Ovary (tissue), 3 donors: ENCODE data around the gene MPP4.

Experiments
- POLR2A ChIP-seq: fragments of 450-650 bp; IDR thresholded peaks from one replicate; pipeline ENCODE4 v1.6.1; 2017; ENCODE audit warnings: antibody characterized with exemption, mild to moderate bottlenecking, moderate library complexity
- TF ChIP-seq, protein P1 (sequence below), 3 donors: fragments of 450-650 bp in 2 of 3; fragments of 200-600 bp in 1 of 3; IDR thresholded peaks; one replicate each; pipeline versions ENCODE4 v1.5.1 to v1.8.0; 2016 to 2022; ENCODE audit warnings: antibody characterized with exemption in 3 of 3, mild to moderate bottlenecking in 1 of 3
- donor health status: DM: no; HTN: no; CAD: no.

DNA sequence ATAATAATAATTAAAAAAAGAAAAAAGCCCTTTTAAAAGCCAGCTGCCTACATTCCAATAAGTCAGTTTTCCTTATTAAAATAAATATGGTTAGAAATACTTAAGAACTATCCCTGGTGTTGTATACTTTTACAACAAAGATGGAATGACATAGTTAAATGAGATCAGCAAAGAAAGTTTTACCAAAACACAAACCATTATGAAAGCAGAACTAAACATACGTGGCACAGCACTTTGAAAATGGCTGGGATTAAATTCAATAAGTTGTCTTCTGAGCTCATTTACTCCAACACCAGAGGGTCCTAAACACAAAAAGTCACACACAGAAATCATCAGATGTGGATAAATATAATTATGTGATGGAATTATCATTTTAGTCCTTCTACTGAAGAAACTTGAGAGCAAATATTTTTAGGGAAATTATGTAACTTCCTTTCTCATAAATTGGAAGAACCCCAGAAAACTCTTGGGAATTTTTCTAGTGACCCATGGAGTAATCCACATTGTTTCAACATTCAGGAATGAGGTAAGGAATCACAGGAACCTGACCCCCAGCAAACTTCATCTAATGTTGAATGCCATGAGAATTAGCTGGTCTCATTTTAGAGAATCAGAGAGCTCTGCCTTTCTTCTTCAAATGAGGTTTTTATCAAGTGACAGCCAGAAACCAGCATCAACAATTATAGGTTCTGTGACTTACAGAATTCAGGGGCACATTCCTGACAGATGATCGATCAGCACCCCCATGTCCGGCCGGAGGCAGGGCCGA is 43.6 kb downstream of the MPP4 start:
- no peak for TF ChIP-seq POLR2A
- TF ChIP-seq, protein P1, sequence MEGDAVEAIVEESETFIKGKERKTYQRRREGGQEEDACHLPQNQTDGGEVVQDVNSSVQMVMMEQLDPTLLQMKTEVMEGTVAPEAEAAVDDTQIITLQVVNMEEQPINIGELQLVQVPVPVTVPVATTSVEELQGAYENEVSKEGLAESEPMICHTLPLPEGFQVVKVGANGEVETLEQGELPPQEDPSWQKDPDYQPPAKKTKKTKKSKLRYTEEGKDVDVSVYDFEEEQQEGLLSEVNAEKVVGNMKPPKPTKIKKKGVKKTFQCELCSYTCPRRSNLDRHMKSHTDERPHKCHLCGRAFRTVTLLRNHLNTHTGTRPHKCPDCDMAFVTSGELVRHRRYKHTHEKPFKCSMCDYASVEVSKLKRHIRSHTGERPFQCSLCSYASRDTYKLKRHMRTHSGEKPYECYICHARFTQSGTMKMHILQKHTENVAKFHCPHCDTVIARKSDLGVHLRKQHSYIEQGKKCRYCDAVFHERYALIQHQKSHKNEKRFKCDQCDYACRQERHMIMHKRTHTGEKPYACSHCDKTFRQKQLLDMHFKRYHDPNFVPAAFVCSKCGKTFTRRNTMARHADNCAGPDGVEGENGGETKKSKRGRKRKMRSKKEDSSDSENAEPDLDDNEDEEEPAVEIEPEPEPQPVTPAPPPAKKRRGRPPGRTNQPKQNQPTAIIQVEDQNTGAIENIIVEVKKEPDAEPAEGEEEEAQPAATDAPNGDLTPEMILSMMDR (IDR thresholded peaks at IDR 0.05), result no peak
